ENCODE measurements around the gene OSMR.

DNA sequence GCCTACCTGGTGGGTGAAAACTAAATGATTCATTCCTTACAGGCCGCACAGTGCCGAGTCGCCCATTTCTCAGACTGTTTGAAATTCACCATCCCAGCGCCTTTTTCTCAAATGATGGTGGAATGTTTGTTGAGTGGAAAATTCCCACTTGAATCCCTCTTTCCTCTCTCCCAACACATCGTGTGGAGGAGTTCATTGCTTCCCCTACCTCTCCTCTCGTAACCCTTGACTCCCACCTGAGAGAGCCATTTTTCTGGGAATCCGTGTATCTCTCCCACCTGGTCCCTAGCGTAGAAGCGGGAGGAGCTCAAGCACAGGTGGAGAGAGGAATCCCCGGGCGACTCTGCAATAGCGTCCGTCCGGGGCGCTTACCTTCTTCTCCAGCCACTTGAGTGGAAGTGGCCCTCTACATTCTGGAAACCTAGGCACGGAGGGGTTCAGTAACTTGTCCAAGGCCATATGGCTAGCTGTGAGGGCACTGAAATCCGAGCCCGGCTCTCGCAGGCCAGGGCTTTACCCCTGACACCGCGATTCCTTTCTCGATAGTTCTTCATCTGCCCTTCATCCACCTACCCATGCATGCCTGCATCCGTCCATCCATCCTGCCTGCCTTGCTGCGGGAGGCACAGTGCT, 683 bp downstream of the OSMR start:
- TF ChIP-seq, protein P1, sequence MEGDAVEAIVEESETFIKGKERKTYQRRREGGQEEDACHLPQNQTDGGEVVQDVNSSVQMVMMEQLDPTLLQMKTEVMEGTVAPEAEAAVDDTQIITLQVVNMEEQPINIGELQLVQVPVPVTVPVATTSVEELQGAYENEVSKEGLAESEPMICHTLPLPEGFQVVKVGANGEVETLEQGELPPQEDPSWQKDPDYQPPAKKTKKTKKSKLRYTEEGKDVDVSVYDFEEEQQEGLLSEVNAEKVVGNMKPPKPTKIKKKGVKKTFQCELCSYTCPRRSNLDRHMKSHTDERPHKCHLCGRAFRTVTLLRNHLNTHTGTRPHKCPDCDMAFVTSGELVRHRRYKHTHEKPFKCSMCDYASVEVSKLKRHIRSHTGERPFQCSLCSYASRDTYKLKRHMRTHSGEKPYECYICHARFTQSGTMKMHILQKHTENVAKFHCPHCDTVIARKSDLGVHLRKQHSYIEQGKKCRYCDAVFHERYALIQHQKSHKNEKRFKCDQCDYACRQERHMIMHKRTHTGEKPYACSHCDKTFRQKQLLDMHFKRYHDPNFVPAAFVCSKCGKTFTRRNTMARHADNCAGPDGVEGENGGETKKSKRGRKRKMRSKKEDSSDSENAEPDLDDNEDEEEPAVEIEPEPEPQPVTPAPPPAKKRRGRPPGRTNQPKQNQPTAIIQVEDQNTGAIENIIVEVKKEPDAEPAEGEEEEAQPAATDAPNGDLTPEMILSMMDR (IDR thresholded peaks at IDR 0.05): no peak
- TF ChIP-seq POLR2A (IDR thresholded peaks at IDR 0.05): no peak
- no peak for TF ChIP-seq POLR2AphosphoS5 (IDR thresholded peaks at IDR 0.05)

Measured in transverse colon (tissue), 4 donors.